Loucy (cell line): Measurements from ENCODE around the gene VEPH1.

Experiments
- H2AFZ ChIP-seq: fragments of 200-600 bp; sonication (generic); 2 replicates; pipeline ENCODE4 v1.6.0; 2016; ENCODE audit warnings: antibody characterized with exemption, mild to moderate bottlenecking, low read length, moderate library complexity
- H3F3A ChIP-seq: fragments of 200-600 bp; 2 replicates; pipeline ENCODE4 v1.6.0; 2016; ENCODE audit warnings: antibody characterized with exemption, low read depth, mild to moderate bottlenecking
- H3K27me3 ChIP-seq: fragments of 200-600 bp; sonication (generic); 2 replicates; pipeline ENCODE4 v1.6.1; 2014; ENCODE audit warnings: low read length, mild to moderate bottlenecking; ENCODE audit not compliant: insufficient read depth, poor library complexity, severe bottlenecking
- H3K36me3 ChIP-seq: fragments of 200-600 bp; sonication (generic); 2 replicates; pipeline ENCODE4 v1.6.1; 2016; ENCODE audit warnings: low read length; ENCODE audit not compliant: insufficient read depth
- H3K4me1 ChIP-seq: fragments of 200-600 bp; sonication (generic); 2 replicates; pipeline ENCODE4 v1.5.1; 2014; ENCODE audit warnings: low read length, mild to moderate bottlenecking; ENCODE audit not compliant: insufficient read depth, poor library complexity, severe bottlenecking
- H3K4me2 ChIP-seq: fragments of 200-600 bp; sonication (generic); 2 replicates; pipeline ENCODE4 v1.6.0; 2014; ENCODE audit warnings: antibody characterized with exemption, low read length, low read depth, mild to moderate bottlenecking; ENCODE audit not compliant: poor library complexity, severe bottlenecking
- H3K4me3 ChIP-seq: fragments of 200-600 bp; sonication (generic); 2 replicates; pipeline ENCODE4 v1.5.1; 2014; ENCODE audit warnings: low read length, mild to moderate bottlenecking, mixed read lengths; ENCODE audit not compliant: poor library complexity, severe bottlenecking
- H3K79me2 ChIP-seq: fragments of 200-600 bp; sonication (generic); 2 replicates; pipeline ENCODE4 v1.6.1; 2014; ENCODE audit warnings: low read length; ENCODE audit not compliant: insufficient read depth
- H3K9ac ChIP-seq: fragments of 200-600 bp; sonication (generic); 2 replicates; pipeline ENCODE4 v1.6.0; 2014; ENCODE audit warnings: mild to moderate bottlenecking, low read depth, low read length, moderate library complexity; ENCODE audit not compliant: poor library complexity, severe bottlenecking
- H3K9me2 ChIP-seq: fragments of 200-600 bp; sonication (generic); replicated peaks from 2 replicates; pipeline ENCODE4 v1.6.1; 2016; ENCODE audit warnings: low read depth, low read length, mixed read lengths
- H3K9me3 ChIP-seq: fragments of 200-600 bp; sonication (generic); 2 replicates; pipeline ENCODE4 v1.6.1; 2014; ENCODE audit warnings: mild to moderate bottlenecking, antibody characterized with exemption, low read length, low read depth; ENCODE audit not compliant: insufficient read depth
- H4K20me1 ChIP-seq: fragments of 200-600 bp; sonication (generic); 2 replicates; pipeline ENCODE4 v1.6.0; 2014; ENCODE audit warnings: antibody characterized with exemption, low read length, mild to moderate bottlenecking; ENCODE audit not compliant: insufficient read depth, poor library complexity, severe bottlenecking
- EZH2phosphoT487 ChIP-seq: fragments of 200-600 bp; IDR thresholded peaks from 2 replicates; pipeline ENCODE4 v1.6.1; 2018; ENCODE audit warnings: antibody characterized with exemption, mild to moderate bottlenecking, moderate library complexity, borderline replicate concordance
- TF ChIP-seq, protein P1 (sequence below): fragments of 200-600 bp; sonication (generic); conservative IDR thresholded peaks from 2 replicates; pipeline ENCODE4 v1.5.1; 2014; ENCODE audit warnings: mild to moderate bottlenecking, antibody characterized with exemption, low read length

Gene VEPH1

GRCh38 chr3:157268026-157268425 is 235.2 kb downstream of the VEPH1 start:
- no peak for TF ChIP-seq EZH2phosphoT487
- TF ChIP-seq, protein P1, sequence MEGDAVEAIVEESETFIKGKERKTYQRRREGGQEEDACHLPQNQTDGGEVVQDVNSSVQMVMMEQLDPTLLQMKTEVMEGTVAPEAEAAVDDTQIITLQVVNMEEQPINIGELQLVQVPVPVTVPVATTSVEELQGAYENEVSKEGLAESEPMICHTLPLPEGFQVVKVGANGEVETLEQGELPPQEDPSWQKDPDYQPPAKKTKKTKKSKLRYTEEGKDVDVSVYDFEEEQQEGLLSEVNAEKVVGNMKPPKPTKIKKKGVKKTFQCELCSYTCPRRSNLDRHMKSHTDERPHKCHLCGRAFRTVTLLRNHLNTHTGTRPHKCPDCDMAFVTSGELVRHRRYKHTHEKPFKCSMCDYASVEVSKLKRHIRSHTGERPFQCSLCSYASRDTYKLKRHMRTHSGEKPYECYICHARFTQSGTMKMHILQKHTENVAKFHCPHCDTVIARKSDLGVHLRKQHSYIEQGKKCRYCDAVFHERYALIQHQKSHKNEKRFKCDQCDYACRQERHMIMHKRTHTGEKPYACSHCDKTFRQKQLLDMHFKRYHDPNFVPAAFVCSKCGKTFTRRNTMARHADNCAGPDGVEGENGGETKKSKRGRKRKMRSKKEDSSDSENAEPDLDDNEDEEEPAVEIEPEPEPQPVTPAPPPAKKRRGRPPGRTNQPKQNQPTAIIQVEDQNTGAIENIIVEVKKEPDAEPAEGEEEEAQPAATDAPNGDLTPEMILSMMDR: no peak

DNA sequence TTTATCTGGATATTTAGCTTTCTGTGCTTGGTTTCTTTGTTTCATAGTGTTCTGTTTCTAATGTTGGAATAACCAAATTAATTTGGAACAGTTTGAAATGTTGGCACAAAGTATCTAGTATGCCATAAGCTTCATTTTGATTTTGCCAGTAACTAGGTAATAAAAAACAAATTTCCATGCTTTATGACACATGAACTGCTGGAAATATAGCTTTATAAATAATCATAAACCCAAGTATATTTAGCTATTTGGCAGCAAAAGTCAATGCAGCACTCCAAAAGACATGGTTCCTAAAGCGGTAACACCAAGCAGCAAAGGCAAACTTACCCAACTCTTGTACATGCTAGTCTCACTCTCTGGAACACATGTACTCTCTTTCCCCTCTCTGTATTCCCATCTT is 237.3 kb downstream of the VEPH1 start:
- no peaks in the 10 kb centered on the region for H3K9me3 ChIP-seq
- no peaks in the 10 kb centered on the region for H3K9me2 ChIP-seq
- peaks cover 7% of the 10 kb centered on the region for H3K4me1 ChIP-seq
- H3K79me2 ChIP-seq: no peaks in the 10 kb centered on the region
- no peaks in the 10 kb centered on the region for H3K27me3 ChIP-seq
- no peaks in the 10 kb centered on the region for H3K36me3 ChIP-seq
- no peak overlapping the region for H3K4me2 ChIP-seq
- no peak overlapping the region for H3K9ac ChIP-seq
- no peak overlapping the region for H2AFZ ChIP-seq
- H3F3A ChIP-seq: no peaks in the 10 kb centered on the region
- TF ChIP-seq, protein P1: no peak
- TF ChIP-seq EZH2phosphoT487: no peak
- no peak overlapping the region for H3K4me3 ChIP-seq
- no peaks in the 10 kb centered on the region for H4K20me1 ChIP-seq

More at GRCh38 chr3:157268026-157268425, 235.2 kb downstream of the VEPH1 start:
- no peak overlapping the region for H2AFZ ChIP-seq
- H3K4me3 ChIP-seq: no peak overlapping the region
- H3F3A ChIP-seq: no peaks in the 10 kb centered on the region
- H3K9ac ChIP-seq: no peak overlapping the region
- H3K4me2 ChIP-seq: no peak overlapping the region
- no peaks in the 10 kb centered on the region for H3K36me3 ChIP-seq
- no peaks in the 10 kb centered on the region for H4K20me1 ChIP-seq
- H3K4me1 ChIP-seq: peaks cover 24% of the 10 kb centered on the region
- no peaks in the 10 kb centered on the region for H3K9me2 ChIP-seq
- H3K79me2 ChIP-seq: no peaks in the 10 kb centered on the region
- H3K27me3 ChIP-seq: no peaks in the 10 kb centered on the region
- no peaks in the 10 kb centered on the region for H3K9me3 ChIP-seq

DNA sequence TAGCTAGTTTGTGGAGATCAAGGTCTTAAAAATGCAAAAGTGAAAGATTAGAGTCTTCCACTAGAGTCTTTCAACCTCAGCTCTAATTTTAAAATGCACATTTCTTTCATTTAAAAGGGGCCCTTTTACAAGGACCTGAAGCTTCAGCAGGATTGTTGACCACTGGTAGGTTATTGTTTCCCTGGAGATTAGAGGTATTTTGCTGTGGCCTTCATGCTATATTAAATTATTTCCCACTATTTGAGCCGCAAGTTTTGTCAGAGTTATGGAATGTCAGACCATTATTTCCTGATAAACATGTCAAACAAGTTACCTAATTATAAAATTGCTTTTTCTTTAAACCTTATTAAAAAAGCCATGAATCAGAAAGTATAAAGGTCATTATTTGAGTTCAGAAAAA is 240.2 kb downstream of the VEPH1 start:
- H3K4me2 ChIP-seq: no peak overlapping the region
- H3K4me3 ChIP-seq: no peak overlapping the region
- TF ChIP-seq EZH2phosphoT487: no peak
- TF ChIP-seq, protein P1: no peak
- H2AFZ ChIP-seq: no peak overlapping the region
- no peaks in the 10 kb centered on the region for H3K79me2 ChIP-seq
- no peaks in the 10 kb centered on the region for H3K27me3 ChIP-seq
- no peak overlapping the region for H3K9ac ChIP-seq
- no peaks in the 10 kb centered on the region for H3F3A ChIP-seq
- peaks cover 5% of the 10 kb centered on the region for H3K4me1 ChIP-seq
- no peaks in the 10 kb centered on the region for H3K9me3 ChIP-seq
- H3K36me3 ChIP-seq: no peaks in the 10 kb centered on the region
- no peaks in the 10 kb centered on the region for H3K9me2 ChIP-seq
- H4K20me1 ChIP-seq: no peaks in the 10 kb centered on the region
